Measurements from ENCODE around the gene ZNF787.

GRCh38 chr19:56114778-56115110 is 6.4 kb downstream of the ZNF787 start:
- TF ChIP-seq CTCF (IDR thresholded peaks at IDR 0.05) (no peak), MYC (IDR thresholded peaks at IDR 0.05; ENCODE audit: borderline replicate concordance, low read length) (no peak), CHD2 (IDR thresholded peaks at IDR 0.05; ENCODE audit: low read length, partially characterized antibody) (no peak), REST (IDR thresholded peaks at IDR 0.05) (no peak)

Measured in A549 (cell line).